Astrocyte (in vitro differentiated cells and primary cell): Measurements from ENCODE around the gene RAB29. TPM values are rescaled to one million over a fixed set of nuclear protein-coding genes. Genes with fewer than 3 reads are reported as not detected.

Experiments
- DNase-seq: peaks from one replicate; pipeline ENCODE4 v3.0.0-alpha.2; 2010; ENCODE audit warnings: low read depth
- FAIRE-seq: peaks from 2 replicates; lab custom pipeline; 2011; peaks lifted over from hg19 to GRCh38; lab: Jason Lieb, UNC
- H2AFZ ChIP-seq: 2 replicates; pipeline ENCODE4 v1.6.0; 2012; ENCODE audit warnings: low read depth, low read length, inconsistent platforms
- H3K27ac ChIP-seq: 2 replicates; pipeline ENCODE4 v1.5.1; 2011; ENCODE audit warnings: low read depth, low read length, inconsistent platforms
- H3K27me3 ChIP-seq: 2 replicates; pipeline ENCODE4 v1.6.0; 2011; ENCODE audit warnings: low read length, inconsistent platforms; ENCODE audit not compliant: insufficient read depth
- H3K36me3 ChIP-seq: 2 replicates; pipeline ENCODE4 v1.5.1; 2011; ENCODE audit warnings: low read length, inconsistent platforms; ENCODE audit not compliant: insufficient read depth
- H3K4me1 ChIP-seq: 2 replicates; pipeline ENCODE4 v1.5.1; 2011; ENCODE audit warnings: low read length, inconsistent platforms; ENCODE audit not compliant: insufficient read depth
- H3K4me2 ChIP-seq: 2 replicates; pipeline ENCODE4 v1.6.0; 2012; ENCODE audit warnings: low read length, inconsistent platforms
- H3K4me3 ChIP-seq: 2 replicates; pipeline ENCODE4 v1.5.1; 2011; ENCODE audit warnings: low read depth, mild to moderate bottlenecking, low read length, inconsistent platforms; ENCODE audit not compliant: insufficient read depth
- H3K79me2 ChIP-seq: 2 replicates; pipeline ENCODE4 v1.6.0; 2012; ENCODE audit warnings: mild to moderate bottlenecking, low read length, inconsistent platforms; ENCODE audit not compliant: insufficient read depth
- H3K9ac ChIP-seq: 2 replicates; pipeline ENCODE4 v1.6.0; 2012; ENCODE audit warnings: mild to moderate bottlenecking, low read length, inconsistent platforms
- H3K9me3 ChIP-seq: 2 replicates; pipeline ENCODE4 v1.5.1; 2012; ENCODE audit warnings: low read depth, mild to moderate bottlenecking, low read length, inconsistent platforms; ENCODE audit not compliant: insufficient read depth
- H4K20me1 ChIP-seq: 2 replicates; pipeline ENCODE4 v1.6.0; 2012; ENCODE audit warnings: low read length, inconsistent platforms; ENCODE audit not compliant: insufficient read depth
- H3K27ac Mint-ChIP-seq: one replicate; pipeline ENCODE4 v1.8.0; 2021; ENCODE audit warnings: mild to moderate bottlenecking, mixed read lengths; ENCODE audit not compliant: unreplicated experiment
- H3K27me3 Mint-ChIP-seq: one replicate; pipeline ENCODE4 v1.8.0; 2021; ENCODE audit warnings: low read depth, mixed read lengths; ENCODE audit not compliant: unreplicated experiment
- H3K36me3 Mint-ChIP-seq: one replicate; pipeline ENCODE4 v1.8.0; 2021; ENCODE audit warnings: low read depth, mixed read lengths; ENCODE audit not compliant: unreplicated experiment
- H3K4me1 Mint-ChIP-seq: one replicate; pipeline ENCODE4 v1.8.0; 2021; ENCODE audit warnings: low read depth, mixed read lengths; ENCODE audit not compliant: unreplicated experiment
- H3K4me3 Mint-ChIP-seq: one replicate; pipeline ENCODE4 v1.8.0; 2021; ENCODE audit warnings: mild to moderate bottlenecking, moderate library complexity, mixed read lengths; ENCODE audit not compliant: unreplicated experiment
- H3K9me3 Mint-ChIP-seq: one replicate; pipeline ENCODE4 v1.8.0; 2021; ENCODE audit warnings: mild to moderate bottlenecking, mixed read lengths; ENCODE audit not compliant: unreplicated experiment
- CTCF ChIP-seq: IDR thresholded peaks from 2 replicates; pipeline ENCODE4 v1.5.1; 2011; ENCODE audit warnings: low read depth, mild to moderate bottlenecking, inconsistent platforms, low read length, moderate library complexity; ENCODE audit not compliant: insufficient read depth
- EZH2 ChIP-seq: IDR thresholded peaks from 2 replicates; pipeline ENCODE4 v1.6.1; 2012; ENCODE audit warnings: mild to moderate bottlenecking, low read length, inconsistent platforms; ENCODE audit not compliant: insufficient read depth
- total RNA-seq: library from RNA; stranded (reverse); gene quantifications from 2 replicates; pipeline ENCODE4 v1.2.1, GENCODE V29; 2021

RAB29 gene
- total RNA-seq, 1 donor from 2014 or later, result 13.3 TPM

- Histone ChIP-seq H3K4me1 (no peaks in the 10 kb centered on the region), H2AFZ (no peak overlapping the region), H3K9ac (no peak overlapping the region), H4K20me1 (no peaks in the 10 kb centered on the region), H3K4me2 (no peak overlapping the region), H3K27ac (no peak overlapping the region), H3K27me3 (no peaks in the 10 kb centered on the region), H3K36me3 (no peaks in the 10 kb centered on the region), H3K9me3 (no peaks in the 10 kb centered on the region), H3K79me2 (no peaks in the 10 kb centered on the region), H3K4me3 (no peak overlapping the region)
- no peaks in the 10 kb centered on the region for H3K27me3 Mint-ChIP-seq
- FAIRE-seq (no peak), DNase-seq (no peak)
- H3K4me3 Mint-ChIP-seq, result no peak overlapping the region
- no peak for TF ChIP-seq CTCF
- TF ChIP-seq EZH2, result no peak
- peaks cover 14% of the 10 kb centered on the region for H3K4me1 Mint-ChIP-seq
- H3K9me3 Mint-ChIP-seq, result no peaks in the 10 kb centered on the region
- H3K27ac Mint-ChIP-seq, result no peak overlapping the region
- peaks cover 2% of the 10 kb centered on the region for H3K36me3 Mint-ChIP-seq
Observed at GRCh38 chr1:205766570-205766969, 8.7 kb downstream of the RAB29 start.

GRCh38 chr1:205766038-205766437 lies 9.2 kb downstream of the RAB29 start:
- Histone ChIP-seq H3K4me3 (no peak overlapping the region), H3K9ac (no peak overlapping the region), H3K27me3 (no peaks in the 10 kb centered on the region), H2AFZ (no peak overlapping the region), H3K4me2 (no peak overlapping the region), H4K20me1 (no peaks in the 10 kb centered on the region), H3K27ac (no peak overlapping the region), H3K4me1 (no peaks in the 10 kb centered on the region), H3K9me3 (no peaks in the 10 kb centered on the region), H3K79me2 (no peaks in the 10 kb centered on the region), H3K36me3 (no peaks in the 10 kb centered on the region)
- DNase-seq (peak; percentile 26), FAIRE-seq (no peak)
- Mint-ChIP-seq H3K36me3 (peaks cover 2% of the 10 kb centered on the region), H3K4me3 (no peak overlapping the region), H3K27me3 (no peaks in the 10 kb centered on the region), H3K9me3 (no peaks in the 10 kb centered on the region), H3K27ac (no peak overlapping the region), H3K4me1 (peaks cover 14% of the 10 kb centered on the region)
- TF ChIP-seq EZH2 (no peak), CTCF (no peak)

- Mint-ChIP-seq H3K4me1 (peaks cover 9% of the 10 kb centered on the region), H3K27me3 (no peaks in the 10 kb centered on the region), H3K27ac (no peak overlapping the region), H3K4me3 (no peak overlapping the region), H3K9me3 (no peaks in the 10 kb centered on the region), H3K36me3 (peaks cover 2% of the 10 kb centered on the region)
- Histone ChIP-seq H3K79me2 (no peaks in the 10 kb centered on the region), H3K4me3 (no peak overlapping the region), H3K36me3 (no peaks in the 10 kb centered on the region), H4K20me1 (no peaks in the 10 kb centered on the region), H3K9ac (no peak overlapping the region), H3K4me2 (no peak overlapping the region), H3K27me3 (no peaks in the 10 kb centered on the region), H2AFZ (no peak overlapping the region), H3K27ac (no peak overlapping the region), H3K9me3 (no peaks in the 10 kb centered on the region), H3K4me1 (no peaks in the 10 kb centered on the region)
- FAIRE-seq (no peak), DNase-seq (no peak)
- TF ChIP-seq EZH2 (no peak), CTCF (no peak)
Observed at GRCh38 chr1:205764578-205764977, 10.7 kb downstream of the RAB29 start.
